HFF-Myc (cell line): ENCODE data around the gene RPL7A.

Experiments used
- DNase-seq: peaks from one replicate; pipeline ENCODE4 v3.0.0-alpha.2; 2011; ENCODE audit warnings: low read depth; ENCODE audit errors: extremely low read depth
- H3K4me3 ChIP-seq: replicated peaks from 2 replicates; pipeline ENCODE4 v1.5.1; 2011; ENCODE audit warnings: low read depth, mild to moderate bottlenecking, control low read depth, low read length
- TF ChIP-seq, protein P1 (sequence below): IDR thresholded peaks from 2 replicates; pipeline ENCODE4 v1.5.1; 2012; ENCODE audit warnings: mild to moderate bottlenecking, low read depth, low read length, control low read depth; ENCODE audit errors: missing control alignments

The RPL7A gene

DNA sequence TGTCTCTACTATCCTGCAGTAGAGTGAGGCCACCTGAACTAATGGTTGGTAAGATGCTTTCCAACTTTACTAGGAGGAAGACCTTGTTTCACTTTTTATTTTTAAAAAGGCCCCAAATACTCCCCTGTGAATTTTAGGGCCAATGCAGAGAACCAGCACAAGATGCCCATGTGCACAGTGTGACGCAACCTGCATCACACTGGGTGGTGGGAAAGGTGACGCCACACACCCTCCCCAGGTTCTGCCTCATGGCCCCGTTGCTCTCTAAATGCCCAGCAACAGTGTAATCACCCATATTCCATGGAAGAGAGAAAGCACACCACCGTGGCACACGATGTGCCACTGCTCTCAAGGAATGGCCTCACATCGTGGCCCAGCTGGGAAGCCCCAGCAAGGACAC, 21.4 kb downstream of the RPL7A start:
- no peak for DNase-seq
- H3K4me3 ChIP-seq: no peak overlapping the region
- TF ChIP-seq, protein P1, sequence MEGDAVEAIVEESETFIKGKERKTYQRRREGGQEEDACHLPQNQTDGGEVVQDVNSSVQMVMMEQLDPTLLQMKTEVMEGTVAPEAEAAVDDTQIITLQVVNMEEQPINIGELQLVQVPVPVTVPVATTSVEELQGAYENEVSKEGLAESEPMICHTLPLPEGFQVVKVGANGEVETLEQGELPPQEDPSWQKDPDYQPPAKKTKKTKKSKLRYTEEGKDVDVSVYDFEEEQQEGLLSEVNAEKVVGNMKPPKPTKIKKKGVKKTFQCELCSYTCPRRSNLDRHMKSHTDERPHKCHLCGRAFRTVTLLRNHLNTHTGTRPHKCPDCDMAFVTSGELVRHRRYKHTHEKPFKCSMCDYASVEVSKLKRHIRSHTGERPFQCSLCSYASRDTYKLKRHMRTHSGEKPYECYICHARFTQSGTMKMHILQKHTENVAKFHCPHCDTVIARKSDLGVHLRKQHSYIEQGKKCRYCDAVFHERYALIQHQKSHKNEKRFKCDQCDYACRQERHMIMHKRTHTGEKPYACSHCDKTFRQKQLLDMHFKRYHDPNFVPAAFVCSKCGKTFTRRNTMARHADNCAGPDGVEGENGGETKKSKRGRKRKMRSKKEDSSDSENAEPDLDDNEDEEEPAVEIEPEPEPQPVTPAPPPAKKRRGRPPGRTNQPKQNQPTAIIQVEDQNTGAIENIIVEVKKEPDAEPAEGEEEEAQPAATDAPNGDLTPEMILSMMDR: no peak

DNA sequence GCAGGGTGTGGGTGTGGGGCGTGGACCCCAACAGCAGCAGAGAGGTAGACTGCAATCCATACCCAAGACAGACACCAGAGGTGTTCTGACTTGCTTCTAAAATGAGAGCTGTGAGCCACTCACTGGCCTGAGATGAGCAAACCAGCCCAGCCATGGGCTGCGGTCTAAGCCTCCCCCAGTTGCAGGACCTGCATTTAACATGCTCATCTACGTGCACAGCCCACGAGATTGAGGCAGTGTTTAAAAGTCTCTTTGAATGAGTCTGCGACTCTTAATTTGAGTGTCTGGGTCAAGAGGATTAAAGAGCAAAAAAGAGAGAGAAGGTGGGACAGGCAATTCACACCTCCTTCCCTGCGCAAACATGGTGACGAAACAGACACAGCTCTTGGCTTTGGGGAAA, 21.9 kb downstream of the RPL7A start:
- TF ChIP-seq, protein P1: no peak
- no peak for DNase-seq
- H3K4me3 ChIP-seq: no peak overlapping the region

DNA sequence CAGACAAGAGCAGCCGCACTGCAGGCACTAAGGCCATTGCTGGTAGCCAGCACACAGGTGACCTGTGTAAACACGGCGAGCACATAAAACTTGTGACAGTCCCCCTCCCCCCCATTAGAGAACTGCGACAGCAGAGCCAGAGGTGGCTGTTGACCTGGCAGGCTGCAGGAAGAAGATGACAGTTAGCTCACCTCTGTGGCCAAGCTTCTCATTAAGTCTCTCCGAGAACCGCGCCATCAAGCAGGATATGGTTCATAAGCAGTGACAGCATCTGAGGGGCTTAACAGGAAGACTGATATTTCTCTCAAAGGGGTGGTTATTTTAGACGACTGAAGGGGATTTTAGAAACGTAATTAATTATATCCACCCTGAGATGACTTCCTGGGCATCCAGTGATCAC, 22.7 kb downstream of the RPL7A start:
- TF ChIP-seq, protein P1: no peak
- DNase-seq: no peak
- no peak overlapping the region for H3K4me3 ChIP-seq

DNA sequence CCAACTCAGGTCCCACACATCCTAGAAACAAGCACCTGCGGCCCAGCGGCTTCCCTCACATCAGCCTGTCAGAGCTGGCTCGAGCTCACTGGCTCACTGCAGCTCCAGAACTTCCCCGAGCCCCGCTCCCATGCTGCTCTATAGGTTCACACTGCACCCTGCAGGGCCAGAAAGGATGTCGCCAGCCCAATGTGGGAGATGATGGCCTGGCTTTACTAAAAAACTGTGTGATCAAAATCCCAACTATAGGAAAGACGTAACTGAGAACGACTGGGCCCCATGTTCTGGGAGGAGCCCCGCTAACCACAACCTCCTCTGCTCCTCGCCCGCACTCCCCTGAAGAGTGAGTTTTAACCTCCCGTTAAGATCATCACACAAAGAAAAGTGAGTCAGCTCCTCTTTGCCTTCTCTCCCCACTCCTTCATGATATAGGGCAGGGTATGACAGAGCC, 23.3 kb downstream of the RPL7A start:
- TF ChIP-seq, protein P1: no peak
- no peak for DNase-seq
- no peak overlapping the region for H3K4me3 ChIP-seq

DNA sequence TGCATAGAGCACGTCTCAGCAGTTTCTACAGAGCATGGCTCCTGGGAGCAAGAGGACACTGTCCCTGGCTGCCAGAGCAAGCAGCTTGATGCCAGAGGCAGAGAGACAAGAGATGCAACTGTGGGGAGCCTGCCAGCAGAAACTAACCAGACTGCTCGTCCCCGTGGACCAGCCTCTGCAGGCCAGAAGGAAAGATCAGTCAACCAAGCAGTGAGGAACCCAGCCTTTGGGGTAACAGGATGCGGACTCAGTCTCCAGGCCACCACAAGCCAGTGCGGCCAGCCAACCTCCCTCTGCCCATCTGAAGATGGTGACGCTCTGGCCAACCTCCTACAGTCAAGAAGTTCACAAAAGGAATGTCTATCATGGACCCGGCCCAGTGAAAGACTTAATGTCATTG, 24.1 kb downstream of the RPL7A start:
- no peak overlapping the region for H3K4me3 ChIP-seq
- TF ChIP-seq, protein P1: no peak
- DNase-seq: no peak

DNA sequence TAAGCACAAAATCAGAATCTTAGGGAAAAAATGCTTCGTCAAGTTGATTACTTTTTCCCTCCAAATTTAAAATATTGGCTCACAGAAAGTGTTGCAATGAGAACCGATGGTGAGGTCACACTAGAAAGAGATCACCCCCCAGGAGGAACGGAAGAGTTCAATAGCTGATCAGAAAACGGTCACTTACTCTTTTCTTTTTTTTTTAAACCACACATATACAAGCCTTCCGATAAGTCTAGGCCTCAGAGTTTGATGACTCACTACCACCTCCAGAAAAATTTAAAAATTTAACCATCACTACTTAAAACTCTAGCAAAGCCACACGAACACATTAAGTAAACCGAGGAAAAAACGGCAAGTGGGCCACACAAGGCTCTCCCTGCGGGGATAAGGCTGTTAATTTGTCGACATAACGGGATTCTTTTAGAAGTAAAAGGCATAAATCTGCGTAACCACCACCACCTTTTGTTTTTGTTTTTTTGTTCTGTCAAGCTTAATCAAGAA, 26.6 kb downstream of the RPL7A start:
- TF ChIP-seq, protein P1: no peak
- peak overlapping the region; percentile 94 for H3K4me3 ChIP-seq
- DNase-seq: no peak

DNA sequence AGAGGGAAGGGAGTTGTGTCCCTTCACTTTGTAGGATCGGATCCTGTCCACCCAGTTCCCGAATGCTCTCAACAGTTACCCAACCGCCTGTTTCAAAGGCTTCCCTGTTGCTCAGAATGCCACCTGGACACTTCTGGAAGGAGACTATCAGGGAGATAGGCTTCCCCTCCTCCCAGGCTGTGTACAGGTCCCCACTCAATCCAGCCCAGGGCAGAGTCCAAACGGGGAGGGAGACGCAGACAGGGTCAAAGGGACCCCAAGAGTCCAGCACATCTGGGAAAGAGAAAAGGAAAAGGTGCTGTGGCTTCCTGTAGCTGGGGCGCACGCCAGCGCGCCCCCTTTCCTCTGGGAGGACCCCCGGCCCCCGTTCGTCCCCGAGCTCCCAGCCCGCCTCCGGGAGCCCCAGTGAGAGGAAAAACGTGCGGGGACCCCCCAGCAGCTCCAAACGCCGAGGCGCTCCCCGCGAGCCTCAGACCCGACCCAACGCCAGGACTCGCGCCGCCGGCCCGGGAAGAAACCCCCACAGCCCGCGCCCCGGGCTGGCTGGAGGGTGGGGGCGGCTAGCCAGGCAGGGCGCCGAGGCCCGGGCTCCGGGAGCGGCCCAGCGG, 27.2 kb downstream of the RPL7A start:
- H3K4me3 ChIP-seq: peak overlapping the region; percentile 94
- DNase-seq: no peak
- TF ChIP-seq, protein P1: peak; percentile 29
